NCI-H2196 (cell line): ENCODE results near the gene SHC4.
"Not testable (repeated sequence)": the region's sequence is repeated elsewhere in the genome, so short reads cannot be mapped to it uniquely, and the experiment has no call there.

Experiments used
- DNase-seq: peaks from one replicate; lab custom pipeline; 2025; ENCODE audit not compliant: unreplicated experiment; lab: John Stamatoyannopoulos, UW

The SHC4 gene

GRCh38 chr15:48855501-48856440 is 107.9 kb downstream of the SHC4 start:
- peak; percentile 12 for DNase-seq

- DNase-seq = not testable (repeated sequence)
Observed at GRCh38 chr15:48854434-48854833, 109.3 kb downstream of the SHC4 start.

DNA sequence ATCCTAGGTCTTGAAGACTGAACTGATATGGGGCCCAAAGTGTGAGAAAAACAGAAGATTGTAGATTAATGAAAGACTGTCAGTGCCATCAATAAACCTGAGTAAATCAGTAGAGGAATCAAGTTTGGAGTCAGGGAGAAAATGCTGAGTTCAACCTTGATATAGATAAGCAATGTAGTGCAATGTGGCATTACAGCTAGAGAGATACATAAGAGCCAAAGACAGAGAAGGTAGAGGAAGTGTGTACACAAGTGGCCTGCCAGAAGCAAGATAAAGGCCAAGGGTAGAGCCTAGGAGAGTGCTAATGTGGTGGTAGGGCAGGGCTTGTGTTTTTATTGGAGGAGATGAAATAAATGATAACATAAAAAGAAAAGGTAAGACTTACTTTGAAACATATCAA is 111.8 kb downstream of the SHC4 start:
- no peak for DNase-seq

DNA sequence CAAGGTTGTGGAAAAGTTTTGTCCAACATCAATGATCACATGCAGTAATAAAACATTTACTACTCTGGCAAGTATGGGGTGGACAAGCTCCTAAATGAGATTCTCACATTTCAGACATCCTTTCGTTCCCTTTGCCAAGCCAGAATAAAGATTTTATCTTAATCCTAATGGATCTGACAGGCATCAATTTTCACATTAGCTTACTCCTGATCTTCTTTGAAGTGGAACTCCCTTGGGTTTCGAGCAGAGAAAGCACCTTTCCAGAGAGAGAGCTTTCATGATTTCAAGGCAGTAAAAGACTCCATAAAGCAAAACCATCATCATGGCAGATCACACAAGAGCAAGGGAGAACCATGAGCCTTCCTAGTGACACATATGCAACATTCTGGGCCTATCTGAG is 113.1 kb downstream of the SHC4 start:
- no peak for DNase-seq

DNA sequence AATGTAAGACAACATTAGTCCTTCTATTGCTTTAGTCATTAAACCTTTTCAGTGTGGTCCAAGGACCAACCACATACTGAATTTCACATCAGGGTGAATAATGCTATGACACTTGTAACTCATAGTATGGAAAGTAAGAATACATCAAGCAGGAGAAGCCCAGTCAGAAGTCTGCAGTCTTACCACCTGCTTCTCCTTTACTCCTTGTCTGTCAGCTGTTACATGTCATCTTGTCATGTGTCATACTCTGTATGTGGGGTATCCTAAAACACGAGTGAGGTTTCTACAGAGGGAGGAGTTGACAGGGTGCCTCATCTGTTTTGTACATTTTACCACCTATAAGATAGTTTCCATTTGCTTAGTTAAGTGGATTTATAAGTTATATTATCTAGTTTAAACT is 118.6 kb downstream of the SHC4 start:
- DNase-seq = no peak

DNA sequence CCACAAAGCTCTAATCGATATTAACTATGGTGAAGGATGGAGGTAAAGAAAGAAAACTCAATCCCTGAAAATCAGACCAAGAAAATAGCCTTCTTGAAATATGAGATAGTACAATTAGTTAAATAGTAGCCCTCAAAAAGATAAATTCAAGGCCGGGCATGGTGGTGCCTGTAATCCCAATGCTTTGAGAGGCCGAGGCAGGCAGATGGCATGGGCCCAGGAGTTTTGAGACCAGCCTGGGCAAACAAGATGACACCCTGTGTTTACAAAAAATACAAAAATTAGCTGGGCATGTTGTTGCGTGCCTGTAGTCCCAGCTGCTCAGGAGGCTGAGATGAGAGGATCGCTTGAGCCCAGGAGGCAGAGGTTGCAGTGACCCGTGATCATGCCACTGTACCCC is 121.2 kb downstream of the SHC4 start:
- DNase-seq = peak; percentile 31

DNA sequence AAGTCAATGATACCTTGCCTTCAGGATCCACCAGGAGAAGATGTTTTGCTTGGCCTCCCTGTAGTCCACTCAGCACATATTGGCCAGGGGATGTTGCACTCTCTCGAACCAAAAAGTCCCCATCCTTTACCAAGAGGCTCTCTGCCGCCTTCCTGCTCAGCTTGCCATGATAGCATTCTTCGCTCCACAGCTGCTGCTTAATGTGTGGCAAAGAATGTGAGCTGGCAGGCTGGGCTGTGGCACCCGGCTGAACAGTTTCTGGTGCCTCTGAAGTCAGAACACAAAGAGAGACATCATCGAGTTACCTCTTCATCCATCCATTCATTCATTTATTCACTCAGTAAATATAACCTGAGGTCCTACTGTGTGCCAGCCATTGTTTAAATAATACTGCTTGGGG is 129.0 kb downstream of the SHC4 start:
- no peak for DNase-seq

DNA sequence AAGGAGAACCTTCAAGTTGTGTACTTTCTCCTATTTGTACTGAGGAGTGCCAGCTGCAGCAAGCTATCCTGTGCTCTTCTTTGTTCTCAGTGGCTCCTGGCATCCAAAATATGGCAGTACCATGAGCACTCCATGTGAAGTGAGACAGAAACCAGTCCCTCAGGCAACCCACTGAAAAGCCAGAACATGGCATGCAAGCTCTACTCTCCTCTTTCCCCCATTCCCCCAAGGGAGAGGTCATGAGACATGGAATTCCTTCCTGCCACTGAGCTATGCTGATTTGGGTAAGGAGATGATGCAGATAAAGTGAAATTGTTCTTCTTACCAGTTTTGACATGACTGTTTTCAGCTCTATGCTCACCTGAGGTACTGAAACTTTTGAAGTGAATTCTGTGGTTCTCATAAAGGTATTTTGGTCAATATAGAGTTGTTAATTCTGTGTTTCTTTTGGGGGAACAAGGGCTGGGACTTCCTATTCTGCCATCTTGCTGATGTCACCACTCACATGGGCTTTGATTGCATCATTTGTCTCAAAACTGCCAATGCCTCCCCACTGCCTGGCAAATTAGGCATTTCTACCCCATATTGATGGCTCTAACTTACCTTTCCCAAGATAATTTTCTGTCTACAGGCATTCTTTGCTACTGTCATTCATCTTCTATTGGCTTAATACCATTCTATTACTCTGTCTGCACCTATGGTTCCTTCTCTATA is 130.0 kb downstream of the SHC4 start:
- no peak for DNase-seq

DNA sequence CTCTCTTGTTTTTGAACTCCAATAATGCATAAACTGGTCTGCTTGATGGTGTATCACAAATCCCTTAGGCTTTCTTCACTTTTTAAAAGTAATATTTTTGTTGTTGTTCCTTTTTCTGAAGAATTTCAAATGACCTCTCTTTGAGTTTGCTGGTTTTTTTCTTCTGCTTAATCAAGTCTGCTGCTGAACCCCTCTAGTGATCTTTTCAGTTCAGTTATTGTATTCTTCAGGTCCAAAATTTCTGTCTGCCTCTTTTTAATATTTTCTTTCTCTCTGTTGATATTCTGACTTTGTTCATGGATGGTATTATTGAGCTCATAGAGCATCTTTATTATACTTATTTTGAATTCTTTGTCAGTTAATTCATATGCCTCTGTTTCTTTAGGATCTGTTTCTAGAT is 131.1 kb downstream of the SHC4 start:
- no peak for DNase-seq

- DNase-seq = no peak
Observed at GRCh38 chr15:48828906-48829305, 134.8 kb downstream of the SHC4 start.

GRCh38 chr15:48828471-48828870 is 135.2 kb downstream of the SHC4 start:
- no peak for DNase-seq

GRCh38 chr15:48825075-48825474 is 138.6 kb downstream of the SHC4 start:
- no peak for DNase-seq

- no peak for DNase-seq
Observed at GRCh38 chr15:48823706-48824105, 140.0 kb downstream of the SHC4 start.

DNA sequence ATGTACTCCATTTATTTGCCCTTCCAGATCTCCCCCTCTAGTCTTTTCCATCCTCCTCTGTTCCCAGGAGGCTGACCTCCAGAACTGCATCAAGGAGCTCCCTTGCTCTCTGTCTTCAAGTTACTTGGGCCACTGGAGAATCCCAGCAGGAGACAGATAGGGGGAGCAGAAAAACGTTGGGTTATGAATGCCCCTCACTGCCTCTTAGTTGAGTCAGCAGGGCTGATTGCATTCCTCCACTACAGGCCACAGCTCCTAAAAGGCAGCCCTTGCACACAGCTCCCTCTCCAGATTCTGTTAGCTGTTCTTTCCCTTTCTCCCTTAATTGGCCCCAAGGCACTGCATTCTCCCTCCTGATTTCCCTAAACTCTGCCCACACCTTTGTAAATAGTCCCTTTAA is 140.5 kb downstream of the SHC4 start:
- no peak for DNase-seq

GRCh38 chr15:48814286-48814685 is 149.4 kb downstream of the SHC4 start:
- DNase-seq = no peak

- no peak for DNase-seq
Observed at GRCh38 chr15:48811325-48811958, 152.3 kb downstream of the SHC4 start.

GRCh38 chr15:48810414-48811324 is 153.1 kb downstream of the SHC4 start, which contains the start of gene CEP152:
CEP152 (minus strand) TSS chr15:48811069; CDS start chr15:48805649, 5,420 bp downstream.
- DNase-seq = peak; percentile 94

- DNase-seq = no peak
Observed at GRCh38 chr15:48806151-48806550, 157.6 kb downstream of the SHC4 start.

GRCh38 chr15:48805591-48805990 is 158.1 kb downstream of the SHC4 start:
- DNase-seq = no peak

GRCh38 chr15:48803877-48804276 is 159.8 kb downstream of the SHC4 start:
- peak; percentile 25 for DNase-seq

DNA sequence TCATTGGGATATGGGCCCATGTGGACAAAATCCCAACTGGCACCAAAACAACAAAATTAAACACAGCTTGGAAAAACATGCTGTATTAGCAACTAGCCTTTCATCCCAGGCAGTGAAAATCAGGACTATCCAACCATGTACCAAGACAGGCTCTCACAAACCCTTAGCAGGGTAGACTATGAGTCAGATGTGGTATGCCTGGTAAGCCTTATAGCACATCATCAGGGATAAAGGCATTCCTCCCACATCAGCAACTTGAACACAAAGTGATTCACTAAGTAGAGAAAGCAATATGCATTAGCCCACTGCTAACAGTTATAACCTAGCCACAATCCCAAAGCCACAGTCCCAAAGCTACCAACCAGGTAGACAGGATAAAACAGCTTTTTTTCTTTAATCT is 160.9 kb downstream of the SHC4 start:
- DNase-seq = no peak
